Left lung (tissue), 10 donors: Measurements from ENCODE around the gene PAX3. TPM values are rescaled to one million over a fixed set of nuclear protein-coding genes. Genes with fewer than 3 reads are reported as not detected.

Source experiments
- ATAC-seq: fragments of 200-7000 bp; cut with Tn5 transposase; one replicate; pipeline ENCODE4 v1.9.1; 2020; ENCODE audit warnings: moderate library complexity
- DNase-seq, 4 donors: peaks; one replicate each; pipeline ENCODE4 v3.0.0-alpha.2; 2013 to 2020
- H3K27ac ChIP-seq, 2 donors: fragments of 200-600 bp; sonication (generic) in 1 of 2; one replicate each; pipeline versions ENCODE4 v1.5.0 to v1.8.0; 2020 to 2021
- H3K27me3 ChIP-seq, 2 donors: fragments of 200-600 bp; sonication (generic) in 1 of 2; one replicate each; pipeline versions ENCODE4 v1.5.0 to v1.8.0; 2020 to 2021
- H3K36me3 ChIP-seq, 2 donors: fragments of 200-600 bp; sonication (generic) in 1 of 2; one replicate each; pipeline versions ENCODE4 v1.5.0 to v1.8.0; 2020 to 2021
- H3K4me1 ChIP-seq, 2 donors: fragments of 200-600 bp; one replicate each; pipeline ENCODE4 v1.8.0; 2021
- H3K4me3 ChIP-seq, 2 donors: fragments of 200-600 bp; sonication (generic) in 1 of 2; one replicate each; pipeline versions ENCODE4 v1.5.0 to v1.8.0; 2020 to 2021; ENCODE audit warnings: mild to moderate bottlenecking in 1 of 2
- H3K9me3 ChIP-seq, 2 donors: fragments of 200-600 bp; sonication (generic) in 1 of 2; one replicate each; pipeline versions ENCODE4 v1.5.0 to v1.8.0; 2020 to 2021
- intact Hi-C, 2 donors: fragments of 100-400 bp; cut with DNase I; formaldehyde crosslinking; loops; one replicate each; pipeline versions ENCODE4 v1.11.2 to v1.14.2; 2022
- polyA plus RNA-seq, 6 donors: library from polyadenylated mRNA; unstranded; fragments of 120-200 nt; gene quantifications; one replicate each; pipeline ENCODE4 v1.2.1, GENCODE V29; 2013; ENCODE audit not compliant: insufficient read length in 6 of 6
- total RNA-seq, 2 donors: library from RNA; stranded (reverse); fragmentation: NEBNext Ultra II Directional; extraction: Animal tissue kit (Norgen Biotek cat#: 25700); gene quantifications; one replicate each; pipeline ENCODE4 v1.2.1, GENCODE V29; 2021
- TF ChIP-seq, protein P1 (sequence below), 2 donors: fragments of 200-600 bp; sonication (generic) in 1 of 2; IDR thresholded peaks; one replicate each; pipeline versions ENCODE4 v1.5.0 to v1.8.0; 2021; ENCODE audit warnings: antibody characterized with exemption in 2 of 2
- donor health status: DM: no; HTN: yes; CAD: no.
- donor health status: DM: no; HTN: no; CAD: no.

Gene PAX3
- total and polyA plus RNA-seq, 8 donors: 0.13 to 0.20 (median 0.14) TPM; not detected in 5

DNA sequence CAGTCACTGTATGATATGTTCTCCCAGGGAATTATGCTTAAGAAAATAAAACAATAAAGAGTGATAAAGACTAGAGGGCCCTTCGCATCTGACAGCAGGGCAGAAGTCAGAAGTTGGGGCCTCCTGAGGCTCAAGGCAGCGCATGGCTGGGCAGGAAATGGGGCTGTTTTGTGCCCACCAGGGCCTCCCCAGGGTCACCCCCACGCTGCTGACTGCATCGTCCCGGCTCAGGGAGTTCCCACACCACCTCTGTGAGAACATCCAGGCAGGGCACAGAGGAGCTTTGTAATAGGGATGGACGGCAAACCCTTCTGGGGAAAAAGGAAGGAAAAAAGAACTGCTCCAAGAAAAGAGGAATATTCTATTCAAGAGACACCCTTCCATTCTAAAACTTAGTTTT, 41.2 kb downstream of the PAX3 start:
- TF ChIP-seq, protein P1, sequence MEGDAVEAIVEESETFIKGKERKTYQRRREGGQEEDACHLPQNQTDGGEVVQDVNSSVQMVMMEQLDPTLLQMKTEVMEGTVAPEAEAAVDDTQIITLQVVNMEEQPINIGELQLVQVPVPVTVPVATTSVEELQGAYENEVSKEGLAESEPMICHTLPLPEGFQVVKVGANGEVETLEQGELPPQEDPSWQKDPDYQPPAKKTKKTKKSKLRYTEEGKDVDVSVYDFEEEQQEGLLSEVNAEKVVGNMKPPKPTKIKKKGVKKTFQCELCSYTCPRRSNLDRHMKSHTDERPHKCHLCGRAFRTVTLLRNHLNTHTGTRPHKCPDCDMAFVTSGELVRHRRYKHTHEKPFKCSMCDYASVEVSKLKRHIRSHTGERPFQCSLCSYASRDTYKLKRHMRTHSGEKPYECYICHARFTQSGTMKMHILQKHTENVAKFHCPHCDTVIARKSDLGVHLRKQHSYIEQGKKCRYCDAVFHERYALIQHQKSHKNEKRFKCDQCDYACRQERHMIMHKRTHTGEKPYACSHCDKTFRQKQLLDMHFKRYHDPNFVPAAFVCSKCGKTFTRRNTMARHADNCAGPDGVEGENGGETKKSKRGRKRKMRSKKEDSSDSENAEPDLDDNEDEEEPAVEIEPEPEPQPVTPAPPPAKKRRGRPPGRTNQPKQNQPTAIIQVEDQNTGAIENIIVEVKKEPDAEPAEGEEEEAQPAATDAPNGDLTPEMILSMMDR (IDR thresholded peaks at IDR 0.05): no peak
- ATAC-seq: no peak
- Histone ChIP-seq H3K4me3 (no peak overlapping the region), H3K27ac (no peak overlapping the region), H3K4me1 (no peaks in the 10 kb centered on the region), H3K9me3 (no peaks in the 10 kb centered on the region), H3K27me3 (peaks cover 0 to 23% of the 10 kb centered on the region in 2 donors), H3K36me3 (no peaks in the 10 kb centered on the region)
- DNase-seq: no peak
- intact Hi-C loops: no loop called here

DNA sequence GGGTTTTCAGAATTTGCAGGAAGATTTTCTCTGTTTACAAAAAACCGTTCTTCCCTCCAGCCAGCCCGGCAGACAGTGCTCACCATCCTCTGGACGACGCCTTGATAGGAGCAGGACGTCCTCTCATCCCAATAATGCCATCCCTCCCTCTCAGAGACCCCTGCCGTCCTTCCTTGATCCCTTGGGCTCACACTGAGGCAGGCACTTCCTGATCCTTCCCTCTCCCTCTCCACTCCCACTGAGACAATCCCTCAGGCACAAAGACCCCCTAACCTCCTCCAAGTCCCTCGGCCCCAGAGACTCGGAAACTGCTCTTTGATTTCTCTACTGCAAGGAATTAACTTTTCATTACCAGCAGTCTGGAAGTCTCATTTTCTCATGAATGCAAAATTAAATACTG, 42.5 kb downstream of the PAX3 start:
- intact Hi-C loops: no loop called here
- H3K4me1 ChIP-seq: no peaks in the 10 kb centered on the region
- DNase-seq: no peak
- TF ChIP-seq, protein P1 (IDR thresholded peaks at IDR 0.05): no peak
- no peaks in the 10 kb centered on the region for H3K36me3 ChIP-seq
- no peaks in the 10 kb centered on the region for H3K9me3 ChIP-seq
- no peak overlapping the region for H3K4me3 ChIP-seq
- peaks cover 0 to 23% of the 10 kb centered on the region in 2 donors for H3K27me3 ChIP-seq
- ATAC-seq: no peak
- H3K27ac ChIP-seq: no peak overlapping the region

DNA sequence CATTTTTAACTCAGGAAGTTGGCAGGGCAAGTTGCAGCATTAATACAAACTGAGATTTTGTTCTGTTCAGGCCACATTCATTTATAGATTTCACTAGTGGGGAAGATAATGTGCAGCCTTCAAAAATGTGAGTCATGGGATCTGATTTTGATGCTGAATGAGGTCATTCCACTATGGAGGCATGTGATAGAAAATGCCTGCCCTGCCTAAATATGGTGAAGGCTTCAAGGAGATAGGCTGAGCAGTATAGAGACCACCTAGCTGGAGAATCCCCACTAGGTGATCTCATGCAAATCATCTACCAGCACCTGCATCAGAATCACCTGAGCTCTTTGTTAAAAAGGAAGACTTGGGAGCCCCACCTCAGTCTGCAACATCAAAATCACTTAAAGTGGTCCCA, 43.7 kb downstream of the PAX3 start:
- Histone ChIP-seq H3K36me3 (no peaks in the 10 kb centered on the region), H3K4me1 (no peaks in the 10 kb centered on the region), H3K9me3 (no peaks in the 10 kb centered on the region), H3K4me3 (no peak overlapping the region), H3K27ac (no peak overlapping the region), H3K27me3 (peaks cover 0 to 23% of the 10 kb centered on the region in 2 donors)
- TF ChIP-seq, protein P1 (IDR thresholded peaks at IDR 0.05): no peak
- intact Hi-C loops: no loop called here
- ATAC-seq (no peak), DNase-seq (no peak)

DNA sequence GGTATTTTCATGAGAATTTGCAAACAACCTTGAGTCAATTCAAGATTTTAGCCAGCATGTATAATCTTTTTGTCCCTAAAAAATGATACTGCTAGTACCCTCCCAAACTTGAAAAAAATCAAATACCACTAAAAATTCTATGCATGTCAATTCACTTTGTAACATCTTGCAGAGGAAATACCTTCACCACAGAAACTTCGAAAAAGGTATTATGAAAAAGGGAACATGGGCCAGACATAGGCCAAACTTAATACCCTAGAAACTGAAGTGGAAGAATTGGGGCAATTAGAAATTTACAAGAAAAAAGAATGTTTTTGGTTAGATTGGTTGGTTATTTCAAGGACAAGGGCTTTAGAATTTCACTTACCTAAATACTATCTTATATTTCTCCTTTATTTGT, 48.5 kb downstream of the PAX3 start:
- no peak overlapping the region for H3K27ac ChIP-seq
- ATAC-seq (no peak), DNase-seq (no peak)
- H3K27me3 ChIP-seq: no peaks in the 10 kb centered on the region
- intact Hi-C loops: no loop called here
- H3K36me3 ChIP-seq: no peaks in the 10 kb centered on the region
- H3K4me1 ChIP-seq: no peaks in the 10 kb centered on the region
- no peaks in the 10 kb centered on the region for H3K9me3 ChIP-seq
- H3K4me3 ChIP-seq: no peak overlapping the region
- TF ChIP-seq, protein P1 (IDR thresholded peaks at IDR 0.05): no peak

DNA sequence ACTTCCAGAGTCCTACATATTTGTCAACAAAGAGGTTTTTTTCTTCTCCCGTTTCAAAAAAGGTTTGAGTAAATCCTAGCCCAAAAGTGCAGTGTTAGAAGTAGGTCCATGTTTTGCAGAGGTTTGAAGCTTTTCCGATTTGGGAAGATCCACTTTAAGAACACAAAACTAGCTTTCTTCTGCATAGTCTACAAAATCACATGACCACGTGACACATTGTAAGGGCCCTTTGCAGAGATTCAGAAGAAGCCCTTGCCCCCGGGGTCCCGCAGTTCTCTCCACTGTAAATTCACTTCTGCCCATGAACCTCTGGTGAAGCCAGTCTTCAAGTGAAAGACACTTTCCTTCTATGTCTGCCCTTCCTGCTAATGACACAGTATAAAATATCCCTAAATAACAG, 49.4 kb downstream of the PAX3 start:
- Histone ChIP-seq H3K36me3 (no peaks in the 10 kb centered on the region), H3K4me1 (no peaks in the 10 kb centered on the region), H3K27ac (no peak overlapping the region), H3K9me3 (no peaks in the 10 kb centered on the region), H3K27me3 (no peaks in the 10 kb centered on the region), H3K4me3 (no peak overlapping the region)
- no peak for ATAC-seq
- TF ChIP-seq, protein P1 (IDR thresholded peaks at IDR 0.05): no peak
- DNase-seq: no peak
- intact Hi-C loops: no loop called here
